Activated T-cell treated with anti-CD3 and anti-CD28 coated beads, Interleukin-2, amount 50 U/mL, for 48 hours (primary cell): ENCODE data around the gene HGFAC.
"Not testable (repeated sequence)": the region's sequence is repeated elsewhere in the genome, so short reads cannot be mapped to it uniquely, and the experiment has no call there.

ENCODE experiments used
- DNase-seq, 2 experiments: peaks; one replicate each; pipeline ENCODE4 v3.0.0-alpha.2; 2020

HGFAC gene

DNA sequence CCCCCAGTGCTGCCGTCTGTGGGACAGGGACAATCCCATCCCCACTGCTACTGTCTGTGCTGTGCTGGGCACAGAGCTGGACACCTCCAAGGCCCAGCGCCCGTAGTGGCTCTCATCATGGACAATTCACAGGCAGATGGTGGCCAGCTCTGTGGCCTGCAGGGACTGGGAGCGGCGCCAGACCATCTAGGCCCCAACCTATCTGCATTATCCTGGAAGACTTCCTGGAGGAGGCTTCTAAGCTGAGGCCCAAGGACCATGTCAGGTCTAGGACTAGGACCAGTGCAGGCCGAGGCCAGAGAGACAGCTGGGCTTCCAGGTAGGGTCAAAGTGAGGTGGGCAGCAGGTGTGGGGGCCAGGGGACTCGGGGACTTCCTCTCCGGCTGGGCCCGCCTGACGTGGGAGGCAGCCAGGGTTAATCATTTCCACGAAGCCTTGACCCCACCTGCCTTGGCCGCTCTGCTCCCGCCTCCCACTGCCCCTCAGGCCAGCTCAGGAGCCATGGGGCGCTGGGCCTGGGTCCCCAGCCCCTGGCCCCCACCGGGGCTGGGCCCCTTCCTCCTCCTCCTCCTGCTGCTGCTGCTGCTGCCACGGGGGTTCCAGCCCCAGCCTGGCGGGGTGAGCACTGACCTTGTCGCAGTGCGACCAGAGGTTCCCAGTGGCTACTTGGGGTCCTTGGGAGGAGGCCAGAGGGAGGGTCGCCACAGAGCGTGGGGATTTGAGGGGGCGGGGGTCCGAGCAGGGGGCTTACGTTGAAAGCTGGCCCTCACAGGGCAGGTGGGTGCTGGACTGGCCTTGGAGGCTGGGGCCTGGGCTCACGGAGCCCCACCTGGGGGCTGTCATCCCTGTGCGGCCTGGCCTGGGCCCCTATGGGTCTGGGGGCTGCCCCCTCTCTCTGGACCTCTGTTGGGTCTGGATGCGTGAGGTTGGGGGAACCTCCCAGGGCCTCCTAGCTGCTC is at the start of gene HGFAC:
TSS of gene HGFAC (plus strand) at position 468 of the 959 bp plus-strand sequence. CDS start at position 502, 34 bp downstream.
- no peak for DNase-seq

DNA sequence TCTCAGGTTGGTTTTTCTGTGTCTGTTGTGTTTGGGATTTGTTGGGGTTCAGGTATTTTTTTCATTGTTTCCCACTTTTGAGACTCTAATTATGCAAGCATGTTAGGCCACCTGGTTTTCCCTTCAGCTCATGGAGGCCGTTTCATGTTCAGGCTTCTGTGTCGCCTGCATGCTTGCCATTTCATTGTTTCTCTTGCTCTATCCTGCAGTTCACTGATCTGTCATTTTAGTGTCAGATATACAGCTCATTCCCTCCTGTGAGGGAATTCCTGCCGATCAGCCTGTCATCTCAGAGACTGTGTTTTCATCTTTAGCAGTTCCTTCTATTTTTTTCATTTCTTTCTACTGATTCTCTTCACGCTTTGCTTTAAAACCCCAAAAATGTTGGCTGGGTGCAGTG is 49.4 kb upstream of the HGFAC start:
- DNase-seq = no peak

- DNase-seq = no peak
Measured at GRCh38 chr4:3393171-3393570, 48.6 kb upstream of the HGFAC start.

- no peak for DNase-seq
Measured at GRCh38 chr4:3396600-3396999, 45.2 kb upstream of the HGFAC start.

- DNase-seq = no peak
Measured at GRCh38 chr4:3397128-3397527, 44.6 kb upstream of the HGFAC start.

DNA sequence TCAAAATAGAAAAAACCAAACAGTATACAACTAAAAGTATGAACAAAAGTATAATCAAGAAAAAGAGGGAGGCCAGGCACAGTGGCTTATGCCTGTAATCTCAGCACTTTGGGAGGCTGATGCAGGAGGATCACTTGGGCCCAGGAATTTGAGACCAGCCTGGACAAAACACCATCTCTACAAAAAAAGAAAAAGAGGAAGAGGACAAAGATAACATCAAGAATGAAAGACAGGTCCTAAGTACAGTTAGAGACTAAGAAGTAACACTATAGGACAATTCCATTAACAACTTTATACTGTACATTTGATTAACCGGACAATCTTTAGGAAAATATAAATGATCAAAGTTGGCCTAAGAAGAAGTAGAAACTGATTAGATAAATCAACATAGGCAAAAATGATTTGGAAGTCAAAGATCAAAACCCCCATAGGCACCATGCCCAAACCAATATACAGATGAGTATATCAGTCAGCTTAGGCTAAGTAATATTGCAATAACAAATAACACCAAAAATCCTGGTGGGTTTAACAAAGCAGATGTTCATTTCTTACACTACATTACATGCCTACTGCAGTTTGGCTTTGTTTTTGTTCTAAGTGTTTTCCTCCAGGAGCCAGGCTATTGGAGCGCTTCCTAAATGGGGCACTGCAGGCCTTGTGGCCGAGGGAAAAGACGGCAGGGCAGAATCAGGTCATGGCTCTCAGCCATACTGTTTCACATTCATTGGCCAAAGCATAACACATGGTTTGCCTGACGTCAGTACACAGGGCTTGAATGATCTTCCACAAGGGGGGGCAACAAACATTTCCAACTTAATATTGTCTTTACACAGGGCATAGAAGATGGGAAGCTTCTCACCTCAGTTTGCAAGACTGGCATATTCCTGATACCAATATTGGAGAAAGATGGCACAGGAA is 42.2 kb upstream of the HGFAC start:
- no peak for DNase-seq

- DNase-seq = no peak
Measured at GRCh38 chr4:3401436-3402171, 40.2 kb upstream of the HGFAC start.

GRCh38 chr4:3402491-3403347 is 39.0 kb upstream of the HGFAC start:
- DNase-seq = no peak

DNA sequence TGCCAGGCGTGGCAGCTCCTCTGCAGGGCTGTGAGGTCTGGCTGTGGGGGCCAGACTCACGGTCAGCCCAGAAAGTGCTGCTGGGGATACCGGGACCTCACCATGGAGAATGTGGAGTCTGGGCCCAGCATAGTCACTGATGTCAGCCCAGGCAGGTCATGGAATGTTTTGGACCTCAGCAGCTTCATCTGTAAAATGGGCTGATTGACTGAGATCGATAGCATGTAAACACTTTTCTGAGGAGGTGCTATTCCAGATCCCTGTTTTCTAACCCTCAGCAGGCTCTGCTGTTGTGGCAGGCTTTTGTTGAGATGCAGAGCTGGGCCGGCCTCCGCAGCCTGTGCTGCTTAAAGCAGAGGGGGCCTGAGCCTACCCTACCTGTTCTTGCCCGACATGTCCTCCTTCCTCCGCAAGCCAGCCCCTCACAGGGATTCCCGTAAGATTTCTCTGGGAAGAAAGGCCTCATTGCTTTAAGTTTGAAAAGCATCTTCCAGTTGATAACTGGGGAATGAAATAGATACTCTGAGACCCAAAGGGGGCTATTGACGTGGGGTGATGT is 38.3 kb upstream of the HGFAC start:
- DNase-seq = no peak

- no peak for DNase-seq
Measured at GRCh38 chr4:3404546-3404945, 37.2 kb upstream of the HGFAC start.

DNA sequence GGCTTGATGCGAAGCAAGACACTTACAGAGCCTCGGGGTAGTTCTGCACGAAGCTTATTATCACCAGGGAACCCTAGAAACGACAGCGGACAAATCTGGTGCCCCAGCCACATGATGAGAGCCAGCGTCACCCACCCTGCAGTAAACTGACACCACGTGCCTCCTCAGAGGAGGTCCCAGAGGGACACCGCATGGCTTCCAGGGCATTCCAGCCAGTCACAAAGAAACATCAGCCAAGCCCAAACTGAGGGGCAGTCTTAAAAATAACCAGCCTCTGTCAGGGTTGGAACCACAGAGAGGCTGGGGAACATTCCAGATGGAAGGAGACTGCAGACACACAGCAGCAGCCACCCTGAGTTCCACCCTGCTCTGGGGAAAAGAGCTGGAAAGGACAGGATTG is 36.6 kb upstream of the HGFAC start:
- DNase-seq = no peak

DNA sequence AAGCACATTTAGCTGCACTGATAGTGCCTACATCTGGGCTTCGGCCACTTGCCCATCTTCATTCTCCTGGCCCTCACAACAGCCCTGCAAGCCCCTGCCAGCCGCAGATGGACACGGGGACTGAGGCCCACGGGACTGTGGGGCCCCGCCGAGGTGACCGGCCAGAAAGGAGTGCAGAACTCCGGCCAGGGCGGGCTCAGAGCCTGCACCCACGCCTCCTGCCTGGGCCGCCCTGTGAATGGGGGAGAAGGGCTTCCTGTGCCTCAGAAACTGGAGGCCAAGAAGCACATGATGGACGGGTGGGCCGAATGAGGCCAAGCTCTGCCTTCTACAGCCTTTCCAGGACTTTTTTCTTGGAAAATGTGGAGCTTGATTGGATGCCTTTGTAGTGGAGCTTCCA is 35.7 kb upstream of the HGFAC start:
- no peak for DNase-seq

GRCh38 chr4:3406431-3406830 is 35.3 kb upstream of the HGFAC start:
- no peak for DNase-seq

DNA sequence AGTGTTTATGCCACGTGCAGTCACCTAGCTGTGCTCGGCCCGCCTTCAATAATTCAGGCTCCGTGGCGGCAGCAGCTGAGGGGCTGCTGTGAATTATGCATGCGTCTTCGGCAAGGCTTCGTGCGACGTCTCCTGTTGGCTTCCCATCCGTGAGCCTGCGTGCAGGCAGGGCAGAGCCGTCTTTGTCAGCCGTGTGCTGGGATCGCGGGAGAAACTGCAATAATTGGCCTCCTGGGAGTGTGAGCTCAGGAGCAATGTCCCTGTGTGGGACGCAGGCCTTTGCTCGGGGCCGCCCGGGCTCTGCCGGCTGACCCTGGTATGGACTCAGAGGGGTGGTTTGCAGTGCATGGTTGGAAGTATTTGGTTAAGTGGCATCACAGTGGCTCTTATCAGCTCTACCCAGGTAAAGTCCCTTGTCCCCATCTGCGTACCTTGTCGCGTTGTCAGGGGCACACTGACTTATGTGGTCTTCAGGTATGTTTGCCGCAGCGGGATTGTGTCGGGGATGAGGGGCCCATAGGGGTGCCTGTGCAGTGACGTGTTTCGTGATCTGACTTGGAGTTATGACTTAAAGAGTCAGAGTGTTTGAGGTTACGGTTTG is 34.5 kb upstream of the HGFAC start:
- no peak for DNase-seq

- DNase-seq = no peak
Measured at GRCh38 chr4:3407930-3408792, 33.6 kb upstream of the HGFAC start.

DNA sequence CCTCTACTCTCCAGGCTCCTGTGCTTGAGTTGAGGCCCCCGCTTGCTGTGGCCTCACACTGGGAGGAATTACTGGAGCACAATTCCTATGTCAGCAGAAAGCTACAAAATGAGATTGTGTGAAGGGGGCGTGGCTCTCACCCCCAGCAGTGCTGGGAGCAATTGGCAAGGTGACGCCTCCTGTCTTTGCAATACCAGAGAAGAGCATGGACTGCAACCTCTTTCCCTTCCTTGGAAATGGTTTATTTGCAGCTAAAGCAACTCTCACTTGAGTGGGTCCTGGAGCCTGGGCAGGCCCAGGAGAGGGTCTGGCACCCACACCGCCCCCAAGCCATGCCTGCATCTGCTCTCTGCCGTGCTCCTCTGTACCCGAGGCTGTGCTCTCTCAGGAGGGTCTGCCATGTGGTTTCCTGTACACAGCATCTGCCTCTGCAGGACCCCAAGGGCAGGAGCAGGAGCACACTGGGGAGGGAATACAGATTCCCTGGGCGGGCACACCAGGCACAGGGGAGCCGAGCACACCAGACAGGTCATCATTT is 32.9 kb upstream of the HGFAC start:
- DNase-seq = no peak

DNA sequence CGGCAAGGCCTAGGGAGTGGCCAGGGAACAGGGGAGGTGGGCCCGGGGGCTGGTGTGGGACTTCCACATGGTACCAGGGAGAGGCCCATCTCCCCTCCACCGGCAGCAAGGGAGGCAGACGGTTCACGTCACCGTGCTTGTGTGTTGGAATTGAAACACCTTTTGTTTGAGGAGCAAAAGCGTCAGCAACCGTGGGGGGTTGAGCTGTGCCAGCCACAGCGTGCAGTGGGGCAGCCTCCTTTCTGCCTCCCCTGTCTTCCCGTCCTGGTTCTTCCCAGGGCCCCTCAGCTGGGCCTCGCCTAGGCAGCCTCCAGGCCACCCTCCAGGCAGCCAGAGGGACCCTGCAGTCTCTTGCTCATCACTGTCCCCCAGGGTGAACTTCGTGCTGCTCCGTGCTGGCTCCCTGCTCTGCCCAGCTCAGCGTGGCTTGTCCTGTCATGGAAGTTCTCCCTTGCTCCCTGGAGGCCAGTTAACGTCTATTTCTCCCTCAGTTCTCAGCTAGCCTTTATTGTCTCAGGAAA is 32.1 kb upstream of the HGFAC start:
- DNase-seq = no peak

- DNase-seq = no peak
Measured at GRCh38 chr4:3410401-3411135, 31.2 kb upstream of the HGFAC start.

DNA sequence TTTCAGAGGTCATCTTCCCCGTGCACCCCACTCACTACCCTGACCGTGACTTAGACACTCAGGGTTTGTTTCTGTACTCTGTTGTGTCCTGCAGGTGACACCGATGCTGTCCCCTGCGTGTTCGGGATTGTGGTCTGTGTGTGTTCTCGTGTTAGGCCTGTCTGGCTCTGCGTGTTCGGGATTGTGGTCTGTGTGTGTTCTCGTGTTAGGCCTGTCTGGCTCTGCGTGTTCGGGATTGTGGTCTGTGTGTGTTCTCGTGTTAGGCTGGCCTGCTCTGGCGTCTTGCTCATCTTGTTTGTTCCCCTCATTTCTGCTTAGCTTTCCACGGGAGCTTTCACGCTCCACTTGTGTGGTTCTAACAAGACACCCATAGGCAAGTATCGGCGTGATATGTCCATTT is 30.6 kb upstream of the HGFAC start:
- not testable (repeated sequence) for DNase-seq
